H1 (cell line): ENCODE measurements around the gene ASCL2. TPM values are rescaled to one million over a fixed set of nuclear protein-coding genes. Genes with fewer than 3 reads are reported as not detected.

Experiments used
- BRCA1 ChIP-seq: IDR thresholded peaks from 2 replicates; pipeline ENCODE4 v1.6.1; 2012; ENCODE audit warnings: low read depth, low read length, improper control_type of control experiment
- CREB1 ChIP-seq: IDR thresholded peaks from 2 replicates; pipeline ENCODE4 v1.6.1; 2012; ENCODE audit warnings: inconsistent platforms
- CTCF ChIP-seq, 3 experiments: IDR thresholded peaks; 1 replicate in 2 of 3; 2 replicates in 1 of 3; pipeline versions ENCODE4 v1.5.1 to v1.6.1; 2011; ENCODE audit warnings: low read length in 3 of 3, mild to moderate bottlenecking in 3 of 3, inconsistent platforms in 2 of 3, low read depth in 1 of 3, moderate library complexity in 1 of 3; ENCODE audit not compliant: insufficient read depth in 1 of 3; ENCODE audit errors: control extremely low read depth in 1 of 3
- EGR1 ChIP-seq: IDR thresholded peaks from 2 replicates; pipeline ENCODE4 v1.6.1; 2011; ENCODE audit warnings: low read depth, low read length, borderline replicate concordance
- FOSL1 ChIP-seq: IDR thresholded peaks from 2 replicates; pipeline ENCODE4 v1.6.1; 2011; ENCODE audit warnings: mild to moderate bottlenecking, low read depth, low read length, moderate library complexity; ENCODE audit not compliant: insufficient read depth
- NANOG ChIP-seq: IDR thresholded peaks from 2 replicates; pipeline ENCODE4 v1.6.1; 2011; ENCODE audit warnings: low read length, low read depth, mild to moderate bottlenecking, inconsistent platforms; ENCODE audit not compliant: insufficient read depth, poor library complexity, severe bottlenecking
- SIRT6 ChIP-seq: IDR thresholded peaks from one replicate; pipeline ENCODE4 v1.7.1; 2012; ENCODE audit warnings: low read length, inconsistent platforms
- SIX5 ChIP-seq: IDR thresholded peaks from 2 replicates; pipeline ENCODE4 v1.6.1; 2011; ENCODE audit warnings: mild to moderate bottlenecking, low read depth, low read length
- polyA plus RNA-seq, 7 experiments: library from polyadenylated mRNA; depleted of rRNA in 3 of 7; stranded (reverse) in 5 of 7; unstranded in 2 of 7; fragments of >200 nt in 5 of 7; fragments of 200-250 nt in 2 of 7; gene quantifications; 1 replicate in 5 of 7; 2 replicates in 1 of 7; 4 replicates in 1 of 7; pipeline versions ENCODE4 v1.2.1 to v1.2.3, GENCODE V29; 2011 to 2013; ENCODE audit warnings: missing spikeins in 2 of 7, mixed read lengths in 2 of 7
- total RNA-seq: library from RNA; stranded (reverse); fragmentation: NEBNext Ultra II Directional; extraction: Animal tissue kit (Norgen Biotek cat#: 25700); gene quantifications from 2 replicates; pipeline ENCODE4 v1.2.1, GENCODE V29; 2021

ASCL2 gene
- total and polyA plus RNA-seq, 2 of the 8 experiments (the other 6 are each of a cell fraction or from before 2014, with no cell fraction given) = 0.51 to 0.56 TPM

GRCh38 chr11:2298795-2299761, 28.7 kb upstream of the ASCL2 start (continued):
- TF ChIP-seq CTCF (IDR thresholded peaks at IDR 0.05; ENCODE audit: control extremely low read depth in 1 of 3, insufficient read depth in 1 of 3, low read depth in 1 of 3, low read length in 3 of 3) (peak; percentile 77 to 87 (median 80)), BRCA1 (no peak), SIX5 (no peak), FOSL1 (no peak), EGR1 (no peak), NANOG (no peak), CREB1 (no peak), SIRT6 (no peak)
